Fibroblast of mammary gland (primary cell): ENCODE results near the gene SOWAHD.

Experiments used
- DNase-seq: peaks from one replicate; pipeline ENCODE4 v3.0.0-alpha.2; 2010; ENCODE audit warnings: low read depth
- H3K4me3 ChIP-seq: 2 replicates; pipeline ENCODE4 v1.5.1; 2011; ENCODE audit warnings: low read depth, mild to moderate bottlenecking, low read length, moderate library complexity; ENCODE audit not compliant: control insufficient read depth
- TF ChIP-seq, protein P1 (sequence below): conservative IDR thresholded peaks from 2 replicates; pipeline ENCODE4 v1.5.1; 2011; ENCODE audit warnings: low read depth, low read length, inconsistent platforms; ENCODE audit not compliant: control insufficient read depth, insufficient read depth

The SOWAHD gene

DNA sequence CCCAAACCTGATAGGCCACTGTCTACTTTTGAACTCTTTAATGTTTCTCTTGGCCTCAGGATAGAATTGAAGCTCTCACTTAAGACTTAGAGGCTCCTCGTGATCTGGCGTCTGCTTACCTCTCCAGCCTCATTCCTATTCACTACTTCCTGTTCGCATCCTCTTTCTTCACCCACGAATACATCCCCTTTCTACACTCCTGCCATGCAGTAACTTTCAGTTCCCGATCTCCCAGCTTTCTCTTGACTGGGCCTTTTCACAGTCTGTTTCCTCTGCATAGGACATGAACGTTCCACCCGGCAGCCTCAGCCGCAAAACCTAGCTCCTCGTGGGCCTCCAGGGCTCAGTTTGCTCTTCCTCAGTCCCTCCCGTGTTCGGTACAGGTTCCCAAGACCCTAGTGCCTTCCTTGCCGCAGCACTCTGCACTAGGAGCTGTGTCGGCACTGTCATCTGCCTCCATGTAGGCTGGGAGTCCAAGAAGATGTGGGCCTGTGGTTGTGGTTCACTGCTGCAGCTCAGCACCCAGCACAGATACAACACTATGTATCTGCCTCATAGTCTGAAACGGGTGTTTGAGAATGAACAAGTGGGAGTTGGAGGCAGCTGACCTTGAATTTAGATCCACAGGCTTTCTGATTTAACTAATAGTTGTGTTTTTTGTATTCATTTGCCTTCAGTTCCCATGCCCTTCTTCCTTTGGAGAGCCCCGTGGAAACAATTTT, 17.3 kb downstream of the SOWAHD start:
- TF ChIP-seq, protein P1, sequence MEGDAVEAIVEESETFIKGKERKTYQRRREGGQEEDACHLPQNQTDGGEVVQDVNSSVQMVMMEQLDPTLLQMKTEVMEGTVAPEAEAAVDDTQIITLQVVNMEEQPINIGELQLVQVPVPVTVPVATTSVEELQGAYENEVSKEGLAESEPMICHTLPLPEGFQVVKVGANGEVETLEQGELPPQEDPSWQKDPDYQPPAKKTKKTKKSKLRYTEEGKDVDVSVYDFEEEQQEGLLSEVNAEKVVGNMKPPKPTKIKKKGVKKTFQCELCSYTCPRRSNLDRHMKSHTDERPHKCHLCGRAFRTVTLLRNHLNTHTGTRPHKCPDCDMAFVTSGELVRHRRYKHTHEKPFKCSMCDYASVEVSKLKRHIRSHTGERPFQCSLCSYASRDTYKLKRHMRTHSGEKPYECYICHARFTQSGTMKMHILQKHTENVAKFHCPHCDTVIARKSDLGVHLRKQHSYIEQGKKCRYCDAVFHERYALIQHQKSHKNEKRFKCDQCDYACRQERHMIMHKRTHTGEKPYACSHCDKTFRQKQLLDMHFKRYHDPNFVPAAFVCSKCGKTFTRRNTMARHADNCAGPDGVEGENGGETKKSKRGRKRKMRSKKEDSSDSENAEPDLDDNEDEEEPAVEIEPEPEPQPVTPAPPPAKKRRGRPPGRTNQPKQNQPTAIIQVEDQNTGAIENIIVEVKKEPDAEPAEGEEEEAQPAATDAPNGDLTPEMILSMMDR = no peak
- no peak overlapping the region for H3K4me3 ChIP-seq
- DNase-seq = no peak

DNA sequence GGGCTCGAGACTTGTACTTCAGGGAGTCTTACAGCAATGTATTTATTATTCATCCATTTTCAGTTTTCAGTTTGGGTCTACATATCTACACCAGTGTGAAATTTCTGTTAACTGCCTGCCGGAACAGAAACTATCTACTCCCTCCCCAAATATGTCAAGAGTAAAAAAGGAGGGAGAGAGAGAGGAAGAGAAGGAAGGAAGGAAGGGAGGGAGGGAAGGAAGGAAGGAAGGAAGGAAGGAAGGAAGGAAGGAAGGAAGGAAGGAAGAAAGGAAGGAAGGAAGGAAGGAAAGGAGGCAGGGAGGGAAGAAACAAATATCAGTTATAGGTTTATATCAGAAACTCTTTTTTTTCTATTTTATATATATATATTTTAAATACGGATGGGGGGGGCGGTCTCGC, 20.4 kb downstream of the SOWAHD start:
- TF ChIP-seq, protein P1 = no peak
- H3K4me3 ChIP-seq = no peak overlapping the region
- no peak for DNase-seq

DNA sequence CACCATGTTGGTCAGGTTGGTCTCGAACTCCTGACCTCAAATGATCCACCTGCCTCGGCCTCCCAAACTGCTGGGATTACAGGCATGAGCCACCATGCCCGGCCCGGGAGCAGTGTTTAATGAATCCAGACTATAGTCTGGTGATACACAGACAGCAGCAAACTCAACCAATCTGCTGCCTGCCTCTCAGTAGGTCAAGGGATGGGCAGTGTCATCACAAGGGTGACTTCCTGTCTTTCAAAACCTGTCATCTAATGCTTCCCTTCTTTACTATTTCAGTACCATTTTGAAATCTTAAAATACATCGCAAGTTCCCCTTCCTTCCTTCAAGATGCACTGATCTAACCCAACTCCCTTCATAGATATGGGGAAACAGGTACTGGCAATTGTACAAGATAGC, 24.6 kb downstream of the SOWAHD start:
- TF ChIP-seq, protein P1 = no peak
- DNase-seq = no peak
- no peak overlapping the region for H3K4me3 ChIP-seq

DNA sequence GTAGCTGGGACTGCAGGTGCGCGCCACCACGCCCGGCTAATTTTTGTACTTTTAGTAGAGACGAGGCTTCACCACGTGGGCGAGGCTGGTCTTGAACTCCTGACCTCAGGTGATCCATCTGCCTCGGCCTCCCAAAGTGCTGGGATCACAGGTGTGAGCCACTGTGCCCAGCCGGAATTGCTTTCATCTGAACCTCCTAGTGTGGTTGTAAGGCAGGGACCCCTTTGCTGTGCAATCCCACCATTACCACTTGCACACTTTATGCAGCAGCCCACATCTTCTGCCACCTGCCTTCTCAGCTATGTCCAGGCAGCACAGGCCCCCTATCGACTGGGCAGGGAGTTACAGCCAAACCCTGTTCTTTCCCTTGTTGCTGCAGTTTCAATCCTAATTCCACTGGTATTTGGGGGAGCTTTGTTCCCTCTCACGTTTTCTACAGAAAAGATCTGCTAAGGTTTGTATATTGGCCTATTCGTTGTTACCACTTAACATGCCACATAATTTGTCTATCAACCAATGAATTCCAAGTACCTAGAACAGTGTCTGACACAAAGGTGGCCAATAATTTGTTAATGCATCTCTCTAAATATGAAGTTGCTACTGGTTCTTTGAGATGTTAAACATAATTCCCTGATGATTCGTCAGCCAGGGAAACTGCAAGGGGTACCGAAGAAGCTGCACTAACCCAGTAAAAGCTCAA, 26.5 kb downstream of the SOWAHD start:
- TF ChIP-seq, protein P1 = peak; percentile 57
- peak; percentile 40 for DNase-seq
- H3K4me3 ChIP-seq = no peak overlapping the region

DNA sequence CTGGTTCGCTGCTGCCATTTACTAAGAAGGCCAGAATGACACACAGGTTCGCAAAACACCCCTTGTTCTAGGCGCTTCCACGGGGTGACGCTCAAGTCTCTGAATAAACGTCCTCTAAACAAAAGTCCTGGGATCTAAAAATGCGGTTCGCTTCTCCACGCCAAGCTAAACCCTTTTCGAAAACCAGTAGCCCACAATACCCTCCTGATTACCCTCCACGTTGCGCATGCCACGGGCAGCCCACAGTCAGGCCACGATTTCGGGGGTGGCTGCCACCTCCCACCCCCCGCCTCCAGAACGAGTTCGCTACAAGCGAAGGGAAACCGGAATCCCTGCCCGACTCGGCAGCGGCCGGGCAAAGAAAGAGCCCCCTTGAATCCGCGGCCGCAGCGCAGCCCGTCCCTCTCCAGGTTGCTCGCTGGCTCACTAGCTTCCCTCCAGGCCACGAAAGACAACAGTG, 32.6 kb downstream of the SOWAHD start:
- peak; percentile 48 for DNase-seq
- TF ChIP-seq, protein P1 = peak; percentile 14
- H3K4me3 ChIP-seq = peak overlapping the region; percentile 77

DNA sequence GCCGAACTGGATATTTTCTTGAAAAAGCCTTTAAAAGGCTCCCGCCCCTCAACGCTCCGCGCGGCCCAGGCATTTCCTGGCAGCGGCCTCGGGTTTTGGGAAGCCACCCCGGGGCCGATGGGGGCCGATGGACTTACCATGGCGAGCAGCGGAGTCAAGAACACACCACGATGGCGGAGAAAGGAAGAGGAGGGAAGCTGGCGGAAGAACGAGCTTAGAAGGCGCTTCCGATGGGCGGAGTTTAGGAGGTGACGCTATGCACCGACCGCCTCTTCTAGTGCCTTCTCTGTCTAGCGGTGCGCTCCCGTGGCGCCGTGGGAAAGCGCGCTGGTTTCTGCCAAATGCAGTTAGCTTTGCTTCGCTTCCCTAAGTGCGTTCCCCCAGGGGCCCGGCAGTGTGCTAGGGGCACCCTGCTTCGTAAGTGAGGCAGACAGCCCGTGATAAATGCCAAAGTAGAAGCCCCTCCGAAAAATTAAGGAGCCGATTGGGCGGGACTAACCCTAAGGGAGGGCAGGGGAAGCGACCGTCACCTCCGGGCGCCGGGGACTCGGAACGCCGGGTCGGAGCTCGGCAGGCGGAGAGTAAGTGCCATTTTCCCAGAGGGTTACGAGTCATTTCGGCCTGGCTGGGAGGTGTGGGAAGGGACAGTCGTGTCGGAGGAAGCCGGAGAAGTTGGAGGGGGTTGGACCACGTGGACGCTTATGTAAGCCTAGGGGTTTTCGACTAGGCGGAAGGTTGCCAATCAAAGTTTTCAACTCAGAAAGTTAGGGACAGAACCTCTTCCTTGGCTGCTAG, 33.2 kb downstream of the SOWAHD start, which contains the start of gene RPL39:
RPL39 (minus strand) TSS at position 194 of the 795 bp plus-strand sequence; CDS start at position 140, 54 bp downstream.
- TF ChIP-seq, protein P1 = no peak
- DNase-seq = peak; percentile 88

More for the DNA sequence above, 33.2 kb downstream of the SOWAHD start, which contains the start of gene RPL39:
- H3K4me3 ChIP-seq = peak within 1 kb of the TSS; percentile 77
